Measurements from ENCODE around the gene MGA.

MGA gene

GRCh38 chr15:41811432-41812195, 151.4 kb downstream of the MGA start:
- peak; percentile 43 for DNase-seq (ENCODE audit: low read depth)
- TF ChIP-seq, protein P1, sequence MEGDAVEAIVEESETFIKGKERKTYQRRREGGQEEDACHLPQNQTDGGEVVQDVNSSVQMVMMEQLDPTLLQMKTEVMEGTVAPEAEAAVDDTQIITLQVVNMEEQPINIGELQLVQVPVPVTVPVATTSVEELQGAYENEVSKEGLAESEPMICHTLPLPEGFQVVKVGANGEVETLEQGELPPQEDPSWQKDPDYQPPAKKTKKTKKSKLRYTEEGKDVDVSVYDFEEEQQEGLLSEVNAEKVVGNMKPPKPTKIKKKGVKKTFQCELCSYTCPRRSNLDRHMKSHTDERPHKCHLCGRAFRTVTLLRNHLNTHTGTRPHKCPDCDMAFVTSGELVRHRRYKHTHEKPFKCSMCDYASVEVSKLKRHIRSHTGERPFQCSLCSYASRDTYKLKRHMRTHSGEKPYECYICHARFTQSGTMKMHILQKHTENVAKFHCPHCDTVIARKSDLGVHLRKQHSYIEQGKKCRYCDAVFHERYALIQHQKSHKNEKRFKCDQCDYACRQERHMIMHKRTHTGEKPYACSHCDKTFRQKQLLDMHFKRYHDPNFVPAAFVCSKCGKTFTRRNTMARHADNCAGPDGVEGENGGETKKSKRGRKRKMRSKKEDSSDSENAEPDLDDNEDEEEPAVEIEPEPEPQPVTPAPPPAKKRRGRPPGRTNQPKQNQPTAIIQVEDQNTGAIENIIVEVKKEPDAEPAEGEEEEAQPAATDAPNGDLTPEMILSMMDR (IDR thresholded peaks at IDR 0.05; ENCODE audit: control insufficient read depth, insufficient read depth, low read depth, low read length, missing control alignments) = peak; percentile 97
- no peak overlapping the region for H3K4me3 ChIP-seq (ENCODE audit: control insufficient read depth, low read depth, low read length)

DNA sequence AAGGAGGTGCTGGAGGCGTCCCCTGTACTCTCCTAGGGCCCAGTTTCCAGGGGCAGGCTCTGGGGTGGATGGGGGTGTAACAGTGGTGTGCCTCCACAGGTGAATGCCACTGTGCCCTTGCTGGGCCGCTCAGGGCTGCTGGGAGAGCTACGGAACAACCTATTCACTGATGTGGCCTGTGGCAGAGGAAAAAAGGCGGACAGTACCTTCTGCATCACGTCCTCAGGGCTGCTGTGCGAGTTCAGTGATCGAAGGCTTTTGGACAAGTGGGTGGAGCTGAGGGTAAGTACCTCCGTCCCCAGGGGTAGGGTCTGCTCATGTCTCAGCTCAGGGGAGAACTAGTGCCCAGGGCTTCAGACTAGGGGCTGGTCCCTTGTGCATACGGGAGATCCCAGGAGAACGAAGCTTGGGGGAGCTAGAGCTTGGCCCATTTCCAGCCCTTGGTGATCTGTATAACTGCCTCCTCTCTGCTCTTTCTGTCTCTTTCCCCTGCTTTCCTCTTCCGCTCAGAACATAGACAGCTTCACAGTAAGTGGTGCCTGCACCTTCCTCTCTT, 152.7 kb downstream of the MGA start:
- no peak for DNase-seq (ENCODE audit: low read depth)
- no peak overlapping the region for H3K4me3 ChIP-seq (ENCODE audit: control insufficient read depth, low read depth, low read length)
- TF ChIP-seq, protein P1 (IDR thresholded peaks at IDR 0.05; ENCODE audit: control insufficient read depth, insufficient read depth, low read depth, low read length, missing control alignments) = no peak

DNA sequence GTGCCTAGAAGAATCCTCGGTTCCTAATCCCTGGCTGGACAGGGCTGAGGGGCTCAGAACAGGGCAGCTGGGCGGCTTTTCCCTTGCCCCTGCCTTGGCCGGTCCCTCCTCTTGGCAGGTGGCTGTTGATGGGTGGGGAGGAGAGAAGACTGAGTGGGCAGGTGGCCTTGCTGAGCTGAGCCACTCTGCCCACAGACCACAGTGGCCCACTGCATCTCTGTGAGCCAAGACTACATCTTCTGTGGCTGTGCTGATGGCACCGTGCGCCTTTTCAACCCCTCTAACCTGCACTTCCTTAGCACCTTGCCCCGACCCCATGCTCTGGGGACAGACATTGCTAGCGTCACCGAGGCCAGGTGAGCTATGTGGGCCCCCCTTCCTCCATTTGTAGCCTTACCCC, 153.2 kb downstream of the MGA start:
- no peak for DNase-seq (ENCODE audit: low read depth)
- H3K4me3 ChIP-seq (ENCODE audit: control insufficient read depth, low read depth, low read length) = no peak overlapping the region
- TF ChIP-seq, protein P1 (IDR thresholded peaks at IDR 0.05; ENCODE audit: control insufficient read depth, insufficient read depth, low read depth, low read length, missing control alignments) = no peak

DNA sequence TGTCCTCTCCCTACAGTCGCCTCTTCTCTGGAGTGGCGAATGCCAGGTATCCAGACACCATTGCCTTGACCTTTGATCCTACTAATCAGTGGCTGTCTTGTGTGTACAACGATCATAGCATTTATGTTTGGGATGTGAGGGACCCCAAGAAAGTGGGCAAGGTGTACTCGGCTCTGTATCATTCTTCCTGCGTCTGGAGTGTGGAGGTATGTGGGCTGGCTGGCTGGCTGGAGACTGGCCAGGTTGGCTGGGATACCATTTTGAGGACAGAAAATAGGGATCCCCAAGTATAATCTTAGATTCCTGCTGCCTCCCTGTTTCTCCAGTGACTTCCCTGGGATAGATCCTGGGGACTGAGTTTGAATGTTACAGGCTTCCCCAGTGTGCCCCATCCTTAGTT, 154.3 kb downstream of the MGA start:
- H3K4me3 ChIP-seq (ENCODE audit: control insufficient read depth, low read depth, low read length) = no peak overlapping the region
- TF ChIP-seq, protein P1 (IDR thresholded peaks at IDR 0.05; ENCODE audit: control insufficient read depth, insufficient read depth, low read depth, low read length, missing control alignments) = no peak
- no peak for DNase-seq (ENCODE audit: low read depth)

GRCh38 chr15:41816788-41817187, 156.6 kb downstream of the MGA start:
- TF ChIP-seq, protein P1 (IDR thresholded peaks at IDR 0.05; ENCODE audit: control insufficient read depth, insufficient read depth, low read depth, low read length, missing control alignments) = no peak
- no peak overlapping the region for H3K4me3 ChIP-seq (ENCODE audit: control insufficient read depth, low read depth, low read length)
- no peak for DNase-seq (ENCODE audit: low read depth)

DNA sequence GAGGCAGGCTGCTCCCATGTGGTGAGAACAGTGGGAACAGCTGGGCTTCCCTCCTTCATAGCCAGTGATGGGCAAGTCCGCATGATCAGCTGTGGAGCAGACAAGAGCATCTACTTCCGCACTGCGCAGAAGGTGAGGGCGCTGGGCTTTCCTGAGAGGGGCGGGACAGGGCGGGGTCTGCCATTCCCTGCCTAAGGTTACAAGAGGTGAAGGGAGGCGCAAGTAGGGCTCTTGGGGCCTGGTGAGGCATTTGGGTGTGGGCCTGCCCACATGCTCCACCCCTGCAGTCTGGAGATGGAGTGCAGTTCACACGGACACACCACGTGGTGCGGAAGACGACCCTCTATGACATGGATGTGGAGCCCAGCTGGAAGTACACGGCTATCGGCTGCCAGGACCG, 157.1 kb downstream of the MGA start:
- DNase-seq (ENCODE audit: low read depth) = no peak
- TF ChIP-seq, protein P1 (IDR thresholded peaks at IDR 0.05; ENCODE audit: control insufficient read depth, insufficient read depth, low read depth, low read length, missing control alignments) = no peak
- H3K4me3 ChIP-seq (ENCODE audit: control insufficient read depth, low read depth, low read length) = no peak overlapping the region

All from AG09309 (cell line).